Measurements from ENCODE around the gene VARS2. TPM values are rescaled to one million over a fixed set of nuclear protein-coding genes. Genes with fewer than 3 reads are reported as not detected.

Gene VARS2
- total RNA-seq, 1 donor from 2014 or later, result 18.9 TPM

DNA sequence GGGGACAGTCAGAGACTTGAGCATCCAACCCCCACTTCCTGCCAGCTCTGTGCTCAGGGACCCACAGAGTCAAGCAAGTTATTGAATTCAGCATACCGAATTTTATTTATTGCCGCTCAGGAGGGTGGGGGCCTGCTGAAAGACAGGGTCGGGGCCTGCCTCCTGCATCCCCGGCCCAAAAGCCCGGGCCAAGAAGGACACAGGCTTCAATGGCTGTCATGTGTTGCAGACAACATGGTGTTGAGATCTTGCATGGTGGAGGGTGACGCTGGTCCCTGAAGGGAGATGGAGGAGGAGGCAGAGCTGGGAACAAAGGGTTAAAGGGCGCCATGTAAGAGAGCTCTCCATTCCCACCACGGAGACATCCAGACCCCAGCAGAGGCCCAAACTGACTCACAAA lies 17.2 kb downstream of the VARS2 start:
- Histone ChIP-seq H3K27ac (no peak overlapping the region), H3K9me3 (no peaks in the 10 kb centered on the region), H3K4me3 (no peak overlapping the region), H3K36me3 (peaks cover 0 to 4% of the 10 kb centered on the region in 2 donors), H3K27me3 (no peaks in the 10 kb centered on the region), H3K4me1 (no peaks in the 10 kb centered on the region)
- no peak for TF ChIP-seq POLR2A (IDR thresholded peaks at IDR 0.05)
- TF ChIP-seq POLR2AphosphoS5 (IDR thresholded peaks at IDR 0.05; ENCODE audit: insufficient read depth in 1 of 2, low read depth in 1 of 2), result no peak
- TF ChIP-seq, protein P1, sequence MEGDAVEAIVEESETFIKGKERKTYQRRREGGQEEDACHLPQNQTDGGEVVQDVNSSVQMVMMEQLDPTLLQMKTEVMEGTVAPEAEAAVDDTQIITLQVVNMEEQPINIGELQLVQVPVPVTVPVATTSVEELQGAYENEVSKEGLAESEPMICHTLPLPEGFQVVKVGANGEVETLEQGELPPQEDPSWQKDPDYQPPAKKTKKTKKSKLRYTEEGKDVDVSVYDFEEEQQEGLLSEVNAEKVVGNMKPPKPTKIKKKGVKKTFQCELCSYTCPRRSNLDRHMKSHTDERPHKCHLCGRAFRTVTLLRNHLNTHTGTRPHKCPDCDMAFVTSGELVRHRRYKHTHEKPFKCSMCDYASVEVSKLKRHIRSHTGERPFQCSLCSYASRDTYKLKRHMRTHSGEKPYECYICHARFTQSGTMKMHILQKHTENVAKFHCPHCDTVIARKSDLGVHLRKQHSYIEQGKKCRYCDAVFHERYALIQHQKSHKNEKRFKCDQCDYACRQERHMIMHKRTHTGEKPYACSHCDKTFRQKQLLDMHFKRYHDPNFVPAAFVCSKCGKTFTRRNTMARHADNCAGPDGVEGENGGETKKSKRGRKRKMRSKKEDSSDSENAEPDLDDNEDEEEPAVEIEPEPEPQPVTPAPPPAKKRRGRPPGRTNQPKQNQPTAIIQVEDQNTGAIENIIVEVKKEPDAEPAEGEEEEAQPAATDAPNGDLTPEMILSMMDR (IDR thresholded peaks at IDR 0.05), result no peak
- no peak for DNase-seq (ENCODE audit: extremely low spot score in 2 of 2)
- intact Hi-C loops (cut with DNase I), result no loop called here

DNA sequence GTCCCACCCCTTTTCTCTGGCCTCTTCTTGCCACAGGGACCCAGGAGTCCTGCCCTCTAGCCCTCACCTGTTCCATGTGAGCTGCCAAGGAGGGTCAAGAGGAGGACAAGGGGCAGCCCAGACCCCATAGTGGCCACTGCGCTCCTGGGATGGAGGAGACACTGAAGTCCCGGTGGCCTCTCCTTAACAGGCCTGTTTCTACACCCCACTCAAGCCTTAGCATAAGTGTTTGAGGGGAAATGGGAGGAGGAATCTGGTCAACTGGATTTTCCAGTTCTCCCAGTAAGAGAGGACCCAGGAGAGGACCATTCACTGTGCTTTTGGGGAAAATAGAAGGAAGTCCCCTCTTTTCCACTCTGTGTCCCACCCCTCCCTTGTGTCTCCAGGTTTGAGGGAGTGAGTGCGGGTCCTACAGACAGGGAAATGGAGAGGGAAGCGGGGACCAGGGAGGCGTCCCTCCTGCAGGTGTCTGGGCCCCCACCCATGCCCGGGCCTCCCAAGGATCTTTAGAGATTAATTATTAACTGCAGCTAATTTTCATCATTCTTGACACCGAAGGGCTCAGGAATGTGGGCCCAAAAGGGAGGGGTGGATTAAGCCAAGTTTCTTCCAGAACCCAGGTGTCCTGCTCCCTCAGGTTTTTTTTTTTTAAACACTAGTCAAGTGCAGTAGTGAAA lies 18.1 kb downstream of the VARS2 start, which contains the start of gene SFTA2:
Gene SFTA2, minus strand, starts transcription at position 202 of the 677 bp plus-strand sequence. Its CDS starts 74 bp downstream, at position 128.
- Histone ChIP-seq H3K36me3 (no peaks in the 10 kb centered on the region), H3K27me3 (no peaks in the 10 kb centered on the region), H3K9me3 (no peaks in the 10 kb centered on the region), H3K4me3 (no peak within 1 kb of the TSS), H3K4me1 (no peaks in the 10 kb centered on the region), H3K27ac (no peak within 1 kb of the TSS)
- DNase-seq (ENCODE audit: extremely low spot score in 2 of 2), result no peak
- no peak for TF ChIP-seq POLR2A (IDR thresholded peaks at IDR 0.05)
- TF ChIP-seq, protein P1 (IDR thresholded peaks at IDR 0.05), result no peak
- TF ChIP-seq POLR2AphosphoS5 (IDR thresholded peaks at IDR 0.05; ENCODE audit: insufficient read depth in 1 of 2, low read depth in 1 of 2), result no peak
- intact Hi-C loops (cut with DNase I), result no loop called here

- TF ChIP-seq POLR2A (IDR thresholded peaks at IDR 0.05) (no peak), POLR2AphosphoS5 (IDR thresholded peaks at IDR 0.05; ENCODE audit: insufficient read depth in 1 of 2, low read depth in 1 of 2) (no peak)
- TF ChIP-seq, protein P1 (IDR thresholded peaks at IDR 0.05), result no peak
- intact Hi-C loops (cut with DNase I), result no loop called here
- Histone ChIP-seq H3K36me3 (no peaks in the 10 kb centered on the region), H3K4me3 (no peak overlapping the region), H3K9me3 (no peaks in the 10 kb centered on the region), H3K27ac (no peak overlapping the region), H3K4me1 (peaks cover 1% of the 10 kb centered on the region), H3K27me3 (no peaks in the 10 kb centered on the region)
- no peak for DNase-seq (ENCODE audit: extremely low spot score in 2 of 2)
Observed at GRCh38 chr6:30932665-30933365, 18.8 kb downstream of the VARS2 start.

- H3K36me3 ChIP-seq, result no peaks in the 10 kb centered on the region
- H3K9me3 ChIP-seq, result no peaks in the 10 kb centered on the region
- H3K4me1 ChIP-seq, result peaks cover 19% of the 10 kb centered on the region
- DNase-seq (ENCODE audit: extremely low spot score in 2 of 2), result no peak
- TF ChIP-seq POLR2A (IDR thresholded peaks at IDR 0.05), result no peak
- no peak for TF ChIP-seq POLR2AphosphoS5 (IDR thresholded peaks at IDR 0.05; ENCODE audit: insufficient read depth in 1 of 2, low read depth in 1 of 2)
- TF ChIP-seq, protein P1 (IDR thresholded peaks at IDR 0.05), result no peak
- no peak overlapping the region for H3K4me3 ChIP-seq
- no peaks in the 10 kb centered on the region for H3K27me3 ChIP-seq
- intact Hi-C loops (cut with DNase I), result no loop called here
- no peak overlapping the region for H3K27ac ChIP-seq
Observed at GRCh38 chr6:30935018-30935417, 21.0 kb downstream of the VARS2 start.

- TF ChIP-seq, protein P1 (IDR thresholded peaks at IDR 0.05), result no peak
- TF ChIP-seq POLR2AphosphoS5 (IDR thresholded peaks at IDR 0.05; ENCODE audit: insufficient read depth in 1 of 2, low read depth in 1 of 2) (no peak), POLR2A (IDR thresholded peaks at IDR 0.05) (no peak)
- H3K36me3 ChIP-seq, result no peaks in the 10 kb centered on the region
- no peaks in the 10 kb centered on the region for H3K27me3 ChIP-seq
- peaks cover 20% of the 10 kb centered on the region for H3K4me1 ChIP-seq
- H3K9me3 ChIP-seq, result no peaks in the 10 kb centered on the region
- H3K4me3 ChIP-seq, result no peak overlapping the region
- no peak for DNase-seq (ENCODE audit: extremely low spot score in 2 of 2)
- H3K27ac ChIP-seq, result no peak overlapping the region
- intact Hi-C loops (cut with DNase I), result no loop called here
Observed at GRCh38 chr6:30937265-30937664, 23.2 kb downstream of the VARS2 start.
